ENCODE results near the gene GADD45B.
"Not testable (repeated sequence)": the region's sequence is repeated elsewhere in the genome, so short reads cannot be mapped to it uniquely, and the experiment has no call there.

GADD45B gene

DNA sequence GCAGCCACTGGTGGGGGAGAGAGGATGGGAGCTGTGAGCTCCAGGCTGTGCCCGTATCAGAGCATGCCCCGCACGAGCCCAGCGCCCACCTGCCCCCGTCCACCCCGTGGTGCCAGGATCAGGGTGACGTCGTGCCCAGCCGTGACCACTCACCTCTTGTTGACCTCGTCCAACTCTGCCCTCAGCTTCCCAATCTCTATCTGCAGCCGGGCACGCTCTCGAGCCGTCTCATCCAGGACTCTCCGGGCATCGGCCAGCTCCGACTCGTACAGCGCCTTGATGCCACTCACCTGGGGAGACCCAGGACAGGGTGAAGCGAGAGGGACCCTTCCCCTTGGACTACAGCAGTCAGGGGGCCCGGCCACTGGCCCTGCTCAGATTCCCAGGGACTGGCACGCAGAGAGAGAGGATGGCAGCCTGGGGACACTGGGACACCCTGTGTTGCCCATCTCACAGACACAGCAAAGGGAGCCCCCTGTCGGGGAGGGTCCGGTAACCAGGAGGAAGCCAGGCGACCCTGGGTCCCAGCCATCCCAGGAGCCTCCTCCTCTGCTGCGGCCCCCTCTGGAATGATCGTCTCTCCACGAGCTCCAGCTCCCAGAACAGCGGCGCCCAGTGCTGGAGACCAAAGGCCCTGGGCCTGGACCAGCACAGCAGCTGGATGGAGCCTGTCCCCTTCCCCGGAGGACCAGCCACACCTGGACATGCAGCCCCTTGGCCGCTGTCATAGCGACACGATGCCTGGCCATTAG lies 31.5 kb upstream of the GADD45B start:
- DNase-seq: no peak

DNA sequence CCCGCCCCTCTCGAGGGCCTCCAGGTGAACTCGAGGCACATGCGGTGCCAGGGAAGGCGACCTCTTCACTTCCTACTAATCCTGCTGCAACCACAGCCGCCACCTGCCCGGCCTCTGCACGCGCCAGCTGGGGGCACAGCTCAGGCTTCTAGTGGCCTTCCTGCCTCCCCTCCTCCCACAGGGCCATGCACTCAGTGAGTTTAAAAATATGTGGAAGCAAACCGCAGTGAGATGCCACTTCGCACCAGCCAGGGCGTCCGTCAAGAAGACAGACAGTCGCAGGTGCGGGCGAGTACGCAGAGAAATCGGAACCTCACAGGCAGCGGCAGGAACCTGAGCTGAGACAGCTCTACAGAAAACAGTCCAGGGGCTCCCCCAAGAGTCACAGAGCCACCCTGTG lies 29.5 kb upstream of the GADD45B start:
- peak; percentile 82 for DNase-seq

DNA sequence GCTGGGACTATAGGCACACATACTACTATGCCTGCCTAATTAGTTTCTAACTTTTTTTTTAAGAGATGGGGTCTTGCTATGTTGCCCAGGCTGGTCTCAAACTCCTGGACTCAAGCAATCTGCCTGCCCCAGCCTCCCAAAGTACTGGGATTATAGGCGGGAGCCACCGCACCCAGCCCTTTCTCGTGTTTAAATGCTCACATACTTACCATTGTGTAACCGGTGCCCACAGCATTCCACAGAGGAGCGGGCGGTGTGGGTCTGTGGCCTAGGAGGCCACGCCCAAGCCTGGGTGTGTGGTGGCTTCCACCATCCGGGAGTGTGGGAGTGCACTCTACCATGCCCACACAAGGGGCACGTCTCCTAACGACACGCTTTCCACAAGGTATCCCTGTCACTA lies 26.9 kb upstream of the GADD45B start:
- no peak for DNase-seq

DNA sequence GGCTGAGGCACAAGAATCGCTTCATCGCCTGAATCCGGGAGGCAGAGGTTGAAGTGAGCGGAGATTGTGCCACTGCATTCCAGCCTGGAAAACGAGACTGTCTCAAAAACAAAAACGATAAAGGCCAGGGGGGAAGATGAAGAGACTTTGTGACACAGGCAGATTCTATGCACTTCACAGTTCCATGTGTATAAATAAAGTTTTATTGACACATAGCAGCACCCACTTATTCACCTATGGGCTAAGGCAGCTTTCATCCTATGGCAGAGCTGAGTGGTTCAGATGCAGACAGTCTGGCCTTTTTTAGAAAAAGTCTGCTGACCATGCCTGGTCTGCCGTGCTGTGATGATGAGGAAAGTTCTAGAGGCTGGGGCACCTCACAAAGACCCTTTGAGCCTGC lies 24.8 kb upstream of the GADD45B start:
- no peak for DNase-seq

DNA sequence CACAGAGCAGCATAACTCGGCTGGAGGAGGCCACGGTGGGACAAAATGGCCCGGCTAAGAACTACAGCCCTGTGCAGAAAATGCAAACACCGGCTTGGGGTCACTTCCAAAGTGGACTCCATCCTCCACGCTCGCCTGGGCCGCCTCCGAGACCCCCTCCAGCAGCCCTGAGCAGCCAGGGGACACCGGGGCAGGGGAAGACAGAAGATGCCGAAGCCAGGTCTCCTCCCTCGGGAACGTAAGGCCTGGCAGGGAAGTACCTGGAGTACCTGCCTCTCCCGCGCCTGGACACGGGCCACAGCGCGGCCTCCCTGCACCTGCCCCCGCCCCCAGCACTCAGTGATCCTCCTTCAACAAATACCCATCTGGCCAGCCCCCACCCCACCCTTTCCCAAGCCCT lies 24.2 kb upstream of the GADD45B start:
- no peak for DNase-seq

DNA sequence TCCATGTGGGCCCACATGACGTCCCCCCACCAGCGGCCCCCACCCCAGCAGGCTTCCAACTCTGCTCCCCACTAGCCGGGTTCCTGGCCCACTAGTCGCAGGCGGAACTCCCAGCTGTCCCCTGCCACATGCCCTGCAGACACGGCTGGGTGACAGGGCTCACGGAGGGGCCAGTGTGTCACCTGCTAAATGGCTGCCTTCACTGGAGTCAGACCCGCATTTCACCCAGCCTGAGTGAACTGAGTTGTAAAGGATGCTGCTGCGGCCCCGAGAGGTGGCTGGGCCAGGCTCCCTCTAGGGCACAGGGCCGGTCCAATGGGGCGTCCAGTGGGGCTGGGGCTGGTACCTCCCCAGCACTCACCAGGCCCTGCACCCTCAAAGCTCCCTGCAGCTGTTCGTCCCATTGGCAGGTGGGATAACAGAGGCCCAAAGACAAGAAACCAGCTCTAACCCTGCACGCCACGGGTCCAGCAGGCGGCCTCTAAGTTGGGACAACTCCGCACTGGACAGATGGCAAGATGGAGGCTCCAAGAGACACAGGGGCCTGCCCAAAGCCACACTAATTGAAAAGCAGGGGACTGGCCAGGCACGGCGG lies 22.4 kb upstream of the GADD45B start:
- no peak for DNase-seq

DNA sequence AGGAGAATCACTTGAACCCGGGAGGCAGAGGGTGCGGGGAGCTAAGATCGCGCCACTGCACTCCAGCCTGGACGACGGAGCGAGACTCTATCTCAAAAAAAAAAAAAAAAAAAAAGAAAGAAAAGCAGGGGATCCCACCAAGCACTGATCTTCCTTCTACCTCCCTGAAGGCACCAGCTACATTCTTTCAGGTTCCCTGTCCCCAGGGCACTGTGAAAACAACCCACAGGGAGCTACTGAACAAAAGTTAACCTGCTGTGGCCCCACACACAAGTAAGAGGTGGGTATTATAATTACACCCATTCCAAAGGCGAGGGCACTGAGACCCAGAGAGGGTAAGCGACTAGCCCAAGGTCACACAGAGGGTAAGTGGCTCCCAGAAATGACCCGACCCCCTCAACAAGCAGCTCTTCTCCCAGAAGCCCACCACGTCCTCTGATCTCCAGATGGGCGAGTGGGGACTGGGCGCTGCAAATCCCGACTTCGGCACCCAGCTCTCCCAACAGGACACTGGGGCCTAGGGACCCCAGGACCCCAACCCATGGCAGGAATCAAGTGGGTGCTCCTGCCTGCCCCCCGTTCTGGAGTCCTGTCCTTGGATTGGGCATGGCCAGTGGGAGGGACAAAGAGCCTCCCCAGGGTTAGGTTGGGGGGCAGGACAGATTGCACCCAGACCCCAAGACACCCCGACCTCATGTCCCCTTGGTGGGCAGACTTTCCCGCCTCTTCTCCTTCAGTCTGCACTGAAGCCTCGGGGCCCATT lies 21.5 kb upstream of the GADD45B start:
- no peak for DNase-seq

DNA sequence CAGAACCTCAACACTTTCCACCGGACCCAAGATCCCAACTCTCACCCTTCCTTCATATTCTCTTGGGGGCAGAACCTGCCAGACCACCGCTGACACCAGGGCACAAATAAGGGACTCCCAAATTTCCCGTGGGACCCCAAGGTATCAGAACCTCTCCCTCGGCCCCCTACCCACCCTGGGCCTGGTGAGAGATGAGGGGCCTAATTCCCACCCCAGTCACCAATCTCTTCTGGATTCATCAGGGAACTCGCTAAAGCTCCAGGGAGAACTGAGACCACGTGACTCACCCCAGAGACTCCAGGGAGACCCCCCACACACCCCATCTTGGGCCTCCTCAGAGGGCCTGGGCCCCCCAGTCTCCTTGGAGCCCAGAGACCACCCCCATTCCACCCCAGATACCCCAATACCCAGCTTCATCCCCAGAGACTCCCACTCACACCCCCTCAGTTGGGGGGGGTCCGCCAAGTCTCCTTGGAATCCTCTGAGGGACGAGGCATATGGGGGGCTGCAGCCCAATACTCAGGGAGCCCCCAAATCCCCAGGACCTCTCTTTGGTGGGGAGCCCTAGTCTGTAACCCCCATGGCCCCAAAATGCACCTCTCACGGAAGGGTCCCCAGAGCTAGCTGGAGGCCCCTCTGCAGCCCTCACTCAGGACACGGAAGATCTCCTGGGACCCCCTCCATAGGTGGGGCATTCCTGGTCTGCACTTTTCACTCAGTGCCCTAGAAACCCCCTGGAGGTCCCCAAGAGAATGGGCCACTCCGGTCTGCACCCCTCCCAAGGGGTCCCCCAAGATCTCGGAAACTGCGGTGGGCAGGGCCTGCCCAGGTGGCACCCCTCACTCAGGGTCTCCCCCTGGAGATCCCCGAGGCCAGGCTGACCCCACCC lies 20.7 kb upstream of the GADD45B start:
- DNase-seq: no peak

DNA sequence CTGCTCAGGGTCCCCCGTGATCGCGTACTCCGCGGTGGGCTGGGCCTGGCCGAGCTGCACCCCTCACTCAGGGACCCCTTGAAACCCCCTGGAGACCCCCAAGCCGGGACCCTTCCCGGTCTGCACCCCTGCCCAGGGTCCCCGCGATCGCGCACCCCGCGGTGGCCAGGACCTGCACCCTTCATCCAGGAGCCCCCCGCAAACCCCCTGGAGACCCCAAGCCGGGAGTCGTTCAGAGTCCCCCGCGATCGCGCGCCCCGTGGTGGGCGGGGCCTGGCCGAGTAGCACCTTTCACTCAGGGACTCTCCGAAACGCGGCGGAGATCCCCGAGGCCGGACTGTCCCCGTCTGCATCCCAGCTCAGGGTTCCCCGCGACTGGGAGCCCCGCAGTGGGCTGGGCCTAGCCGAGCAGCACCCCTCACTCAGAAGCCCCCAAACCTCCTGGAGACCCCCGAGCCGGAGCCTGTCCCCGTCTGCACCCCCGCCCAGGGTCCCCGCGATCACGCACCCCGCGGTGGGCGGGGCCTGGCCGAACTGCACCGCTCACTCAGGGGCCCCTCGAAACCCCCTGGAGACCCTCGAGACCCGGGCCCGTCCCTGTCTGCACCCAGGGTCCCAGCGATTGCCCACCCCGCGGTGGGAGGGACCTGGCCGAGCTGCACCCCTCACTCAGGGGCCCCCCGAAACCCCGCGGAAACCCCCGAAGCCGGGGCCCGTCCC lies 19.9 kb upstream of the GADD45B start:
- no peak for DNase-seq

DNA sequence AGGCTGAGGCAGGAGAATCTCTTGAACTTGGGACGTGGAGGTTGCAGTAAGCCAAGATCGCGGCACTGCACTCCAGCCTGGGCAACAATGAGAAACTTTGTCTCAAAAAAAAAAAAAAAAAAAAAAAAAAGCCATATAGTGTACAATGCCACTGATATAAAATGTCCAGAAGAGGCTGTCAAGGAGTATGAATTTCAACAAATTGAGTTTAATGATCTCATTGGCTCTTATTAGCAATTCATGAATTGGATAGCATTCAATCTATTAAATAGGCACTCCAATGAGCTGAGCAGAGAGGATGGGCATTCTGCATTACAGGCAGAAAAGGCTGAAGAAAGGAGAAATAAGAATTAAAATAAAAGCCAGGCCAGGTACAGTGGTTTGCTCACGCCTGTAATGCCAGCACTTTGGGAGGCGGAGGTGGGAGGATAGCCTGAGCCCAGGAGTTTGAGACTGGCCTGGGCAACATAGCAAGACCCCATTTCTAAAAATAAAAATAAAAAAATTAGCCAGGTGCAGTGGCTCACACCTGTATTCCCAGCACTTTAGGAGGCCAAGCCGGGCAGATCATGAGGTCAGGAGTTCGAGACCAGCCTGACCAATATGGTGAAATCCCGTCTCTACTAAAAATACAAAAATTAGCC lies 18.4 kb upstream of the GADD45B start:
- DNase-seq: no peak

DNA sequence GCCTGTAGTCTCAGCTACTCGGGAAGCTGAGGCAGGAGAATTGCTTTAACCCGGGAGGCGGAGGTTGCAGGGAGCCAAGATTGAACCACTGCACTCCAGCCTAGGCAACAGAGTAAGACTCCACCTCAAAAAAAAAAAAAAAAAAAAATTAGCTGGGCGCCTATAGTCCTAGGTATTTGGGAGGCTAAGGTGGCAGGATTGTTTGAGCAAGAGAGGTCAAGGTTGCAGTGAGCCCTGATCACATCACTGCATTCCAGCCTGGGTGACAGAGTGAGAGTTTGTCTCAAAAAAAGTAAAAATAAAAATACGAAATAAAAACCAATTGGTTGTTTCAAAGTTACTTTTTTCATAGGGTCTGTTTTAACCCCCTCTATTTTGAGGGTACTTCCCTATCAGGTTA lies 17.9 kb upstream of the GADD45B start:
- no peak for DNase-seq

DNA sequence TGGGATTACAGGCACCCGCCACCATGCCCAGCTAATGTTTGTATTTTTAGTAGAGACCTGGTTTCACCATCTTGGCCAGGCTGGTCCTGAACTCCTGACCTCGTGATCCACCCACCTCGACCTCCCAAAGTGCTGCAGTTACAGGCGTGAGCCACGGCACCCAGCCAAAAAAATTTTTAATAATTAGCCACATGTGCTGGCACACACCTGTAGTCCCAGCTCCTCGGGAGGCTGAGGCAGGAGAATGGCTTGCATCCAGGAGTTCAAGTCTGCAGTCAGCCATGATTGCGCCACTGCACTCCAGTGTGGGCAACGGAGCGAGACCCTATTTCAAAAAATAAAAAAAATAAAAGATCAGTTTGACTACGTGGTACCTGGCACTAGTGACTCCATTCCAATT lies 17.2 kb upstream of the GADD45B start:
- not testable (repeated sequence) for DNase-seq

DNA sequence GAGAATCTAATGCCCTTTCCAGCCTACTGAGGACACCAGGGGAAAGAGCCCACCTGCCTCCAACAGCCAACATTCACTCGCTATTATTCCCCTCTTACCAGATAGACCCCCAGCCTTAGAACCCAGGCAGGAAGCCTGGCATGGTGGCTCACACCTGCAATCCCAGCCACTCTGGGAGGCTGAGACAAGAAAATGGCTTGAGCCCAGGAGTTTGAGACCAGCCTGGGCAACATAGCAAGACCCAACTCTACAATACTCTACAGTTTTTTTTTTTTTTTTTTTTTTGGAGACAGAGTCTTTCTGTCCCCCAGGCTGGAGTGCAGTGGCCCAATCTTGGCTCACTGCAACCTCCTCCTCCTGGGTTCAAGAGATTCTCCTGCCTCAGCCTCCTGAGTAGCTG lies 15.7 kb upstream of the GADD45B start:
- DNase-seq: no peak

DNA sequence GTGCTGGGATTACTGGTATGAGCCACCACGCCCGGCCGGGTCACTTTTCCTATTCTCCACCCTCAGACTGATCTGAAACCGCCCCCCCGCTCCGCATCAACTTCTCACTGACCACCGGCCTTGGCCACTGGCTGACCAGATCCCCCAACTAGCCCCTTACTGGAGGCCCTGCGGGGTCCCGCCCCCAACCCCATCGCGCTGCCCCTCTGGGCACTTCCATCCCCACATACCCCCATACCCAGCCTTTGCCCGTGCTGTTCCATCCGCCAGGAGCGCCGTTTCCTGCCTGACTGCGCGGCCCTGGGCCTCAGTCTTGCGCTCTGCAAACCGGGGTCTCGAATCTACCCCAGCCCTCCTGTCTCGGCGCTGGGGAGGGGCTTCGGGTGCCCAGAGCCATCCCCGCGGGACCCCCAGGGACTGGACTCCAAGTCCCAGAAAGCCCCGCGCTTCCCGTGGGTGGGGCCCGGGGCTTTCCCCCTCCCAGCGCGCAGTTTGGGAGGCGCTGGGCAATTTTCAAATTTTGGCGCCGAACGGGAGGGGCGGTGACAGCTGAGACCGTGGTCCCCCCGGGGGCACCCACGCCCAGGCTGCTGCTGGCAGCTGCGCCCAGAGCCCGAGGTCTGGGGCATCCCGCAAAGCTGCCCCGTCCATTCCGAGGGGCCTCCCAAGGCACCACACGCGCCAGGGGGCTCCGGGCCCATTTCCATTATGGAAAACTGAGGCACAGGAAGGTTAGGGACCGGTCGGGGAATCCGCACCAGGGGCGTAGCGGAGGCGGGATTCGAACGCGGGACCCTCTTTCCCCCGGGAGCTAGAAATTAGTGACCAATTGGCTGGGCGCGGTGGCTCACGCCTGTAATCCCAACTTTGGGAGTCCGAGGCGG lies 13.9 kb upstream of the GADD45B start:
- no peak for DNase-seq

DNA sequence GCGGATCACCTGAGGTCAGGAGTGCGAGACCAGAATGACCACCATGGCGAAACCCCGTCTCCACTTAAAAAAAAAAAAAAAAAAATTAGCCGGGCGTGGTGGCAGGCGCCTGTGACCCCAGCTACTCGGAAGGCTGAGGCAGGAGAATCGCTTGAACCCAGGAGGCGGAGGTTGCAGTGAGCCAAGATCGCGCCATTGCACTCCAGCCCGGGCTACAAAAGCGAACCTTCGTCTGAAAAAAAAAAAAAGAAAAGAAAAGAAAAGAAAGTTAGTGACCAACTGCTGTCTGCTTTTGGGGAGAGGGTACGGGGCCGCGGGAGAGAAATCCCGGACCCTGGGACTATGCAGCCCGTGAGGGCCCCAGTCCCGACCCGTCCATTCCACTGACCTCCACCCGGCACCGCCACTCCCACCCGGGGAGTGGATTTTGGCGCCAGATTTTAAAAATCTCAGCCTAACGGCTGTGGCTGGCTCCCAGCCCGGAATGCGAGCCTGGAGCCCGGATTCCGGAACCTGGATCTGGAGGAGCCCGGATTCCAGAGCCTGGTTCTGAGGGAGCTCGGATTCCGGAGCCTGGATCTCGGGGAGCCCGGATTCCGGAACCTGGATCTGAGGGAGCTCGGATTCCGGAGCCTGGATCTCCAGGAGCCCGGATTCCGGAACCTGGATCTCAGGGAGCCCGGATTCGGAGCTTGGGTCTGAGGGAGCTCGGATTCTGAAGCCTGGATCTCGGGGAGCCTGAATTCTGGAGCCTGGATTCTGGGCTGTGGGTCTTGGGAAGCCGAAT lies 13.1 kb upstream of the GADD45B start:
- DNase-seq: no peak

DNA sequence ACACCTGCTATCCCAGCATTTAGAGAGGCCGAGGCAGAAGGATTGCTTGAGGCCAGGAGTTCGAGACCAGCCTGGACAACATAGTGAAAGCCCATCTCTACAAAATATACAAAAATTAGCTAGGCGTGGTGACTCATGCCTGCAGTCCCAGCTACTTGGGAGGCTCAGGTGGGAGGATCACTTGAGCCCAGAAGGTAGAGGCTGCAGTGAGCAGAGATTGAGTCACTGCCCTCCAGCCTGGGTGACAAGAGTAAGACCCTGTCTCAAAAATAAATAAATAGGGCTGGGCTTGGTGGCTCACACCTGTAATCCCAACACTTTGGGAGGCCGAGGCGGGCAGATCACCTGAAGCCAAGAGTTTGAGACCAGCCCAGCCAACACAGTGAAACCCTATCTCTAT lies 12.2 kb upstream of the GADD45B start:
- DNase-seq: not testable (repeated sequence)

DNA sequence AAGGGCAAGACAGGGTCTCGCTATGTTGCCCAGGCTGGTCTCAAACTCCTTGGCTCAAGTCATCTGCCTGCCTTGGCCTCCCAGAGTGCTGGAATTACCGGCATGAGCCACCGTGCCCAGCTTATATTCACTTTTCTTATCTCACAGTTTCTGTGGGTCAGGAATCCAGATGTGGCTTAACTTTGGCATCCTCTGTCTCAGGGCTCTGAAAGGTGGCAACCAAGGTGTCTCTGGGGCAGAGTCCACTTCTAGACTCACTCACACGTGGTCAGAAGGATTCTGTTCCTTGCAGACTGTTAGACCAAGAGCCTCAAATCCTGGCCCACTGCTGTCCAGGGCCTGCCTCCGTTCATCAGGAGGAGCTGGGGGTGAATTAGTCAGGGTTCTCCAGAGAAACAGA lies 11.5 kb upstream of the GADD45B start:
- DNase-seq: no peak

DNA sequence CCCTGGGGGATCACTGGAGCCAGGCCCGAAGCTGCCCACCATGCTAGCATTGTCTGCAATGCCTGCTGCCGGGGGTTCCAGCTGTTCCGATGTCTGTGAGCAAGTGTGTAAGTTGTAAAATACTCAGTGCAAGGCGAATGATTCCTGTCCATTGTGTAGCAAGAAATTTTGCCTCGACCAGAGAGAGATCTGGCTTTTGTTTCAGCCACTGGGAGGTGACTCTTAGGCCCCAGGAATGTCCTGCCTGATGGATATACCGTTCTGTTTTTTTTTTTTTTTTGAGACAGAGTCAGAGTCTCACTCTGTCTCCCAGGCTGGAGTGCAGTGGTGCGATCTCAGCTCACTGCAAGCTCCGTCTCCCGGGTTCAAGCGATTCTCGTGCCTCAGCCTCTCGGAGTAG lies 7.3 kb upstream of the GADD45B start:
- DNase-seq: no peak

DNA sequence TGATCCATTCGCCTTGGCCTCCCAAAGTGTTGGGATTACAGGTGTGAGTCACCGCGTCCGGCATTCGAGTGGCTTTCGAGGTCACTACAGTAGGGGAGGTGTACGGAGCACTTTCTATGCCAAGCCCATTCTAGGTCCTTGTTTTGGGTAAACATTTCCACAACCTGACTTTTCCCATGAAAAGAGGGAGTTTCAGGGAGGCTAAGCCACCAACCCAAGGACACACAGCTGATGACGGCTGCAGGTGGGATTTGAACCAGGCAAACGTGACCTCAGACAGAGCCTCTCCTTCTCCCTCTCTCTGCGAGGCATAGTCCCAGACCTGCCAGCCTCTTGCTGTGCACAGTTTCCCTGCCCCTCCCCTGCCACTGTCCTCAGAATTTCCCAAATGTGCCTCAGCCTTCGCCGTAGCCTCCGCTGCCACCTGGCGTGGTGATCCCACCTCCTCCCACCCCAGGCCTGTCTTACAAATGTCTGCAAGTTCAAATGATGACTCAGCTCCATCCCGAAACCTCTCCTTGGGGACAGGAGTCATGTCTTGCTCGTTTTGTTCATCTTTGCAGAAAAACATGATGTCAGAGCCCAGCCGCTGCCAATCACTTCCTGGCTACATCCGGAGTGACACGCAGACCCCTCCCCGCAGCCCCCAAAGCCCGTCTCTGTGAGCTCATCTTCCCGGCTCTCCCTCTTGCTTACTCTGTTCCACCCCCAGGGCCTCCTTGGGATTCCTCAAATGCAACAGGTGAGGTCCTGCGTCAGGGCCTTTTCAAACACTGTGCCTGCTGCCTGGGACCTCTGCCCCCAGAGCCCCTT lies 6.6 kb upstream of the GADD45B start:
- DNase-seq: no peak

Measured in GF-D8 (cell line).